H9 (cell line): ENCODE results near the gene MEGF8. TPM values are rescaled to one million over a fixed set of nuclear protein-coding genes. Genes with fewer than 3 reads are reported as not detected.

Source experiments
- DNase-seq: peaks from one replicate; pipeline ENCODE4 v3.0.0-alpha.2; 2017
- H2AFZ ChIP-seq: one replicate; pipeline ENCODE4 v1.6.1; 2013; ENCODE audit warnings: mild to moderate bottlenecking, low read length, control low read depth, moderate library complexity
- H2AK5ac ChIP-seq: 2 replicates; pipeline ENCODE4 v1.6.1; 2013; ENCODE audit warnings: low read length, control low read depth, mixed read lengths; ENCODE audit not compliant: insufficient read length
- H2BK120ac ChIP-seq: one replicate; pipeline ENCODE4 v1.6.1; 2013; ENCODE audit warnings: low read depth, mild to moderate bottlenecking, low read length, control low read depth, inconsistent platforms; ENCODE audit not compliant: poor library complexity, severe bottlenecking
- H2BK12ac ChIP-seq: 2 replicates; pipeline ENCODE4 v1.6.1; 2013; ENCODE audit warnings: low read length, control low read depth, mixed read lengths, low read depth; ENCODE audit not compliant: insufficient read length
- H2BK15ac ChIP-seq: 2 replicates; pipeline ENCODE4 v1.6.1; 2013; ENCODE audit warnings: low read depth, low read length, control low read depth
- H2BK20ac ChIP-seq: one replicate; pipeline ENCODE4 v1.6.1; 2013; ENCODE audit warnings: low read depth, mild to moderate bottlenecking, low read length, control low read depth, inconsistent platforms; ENCODE audit not compliant: poor library complexity, severe bottlenecking
- H2BK5ac ChIP-seq: 2 replicates; pipeline ENCODE4 v1.6.1; 2013; ENCODE audit warnings: low read length, control low read depth, mixed read lengths; ENCODE audit not compliant: insufficient read length
- H3K14ac ChIP-seq: 2 replicates; pipeline ENCODE4 v1.6.1; 2013; ENCODE audit warnings: low read length, control low read depth; ENCODE audit not compliant: insufficient read depth
- H3K18ac ChIP-seq: 2 replicates; pipeline ENCODE4 v1.6.1; 2013; ENCODE audit warnings: low read depth, mild to moderate bottlenecking, mixed read lengths, low read length, control low read depth; ENCODE audit not compliant: insufficient read length
- H3K23ac ChIP-seq: 2 replicates; pipeline ENCODE4 v1.6.1; 2013; ENCODE audit warnings: low read length, control low read depth, mixed read lengths, low read depth; ENCODE audit not compliant: insufficient read length
- H3K23me2 ChIP-seq: 2 replicates; pipeline ENCODE4 v1.6.1; 2013; ENCODE audit warnings: low read depth, mild to moderate bottlenecking, mixed read lengths, low read length, control low read depth; ENCODE audit not compliant: insufficient read length, poor library complexity, severe bottlenecking
- H3K27ac ChIP-seq: 2 replicates; pipeline ENCODE4 v1.5.1; 2013; ENCODE audit warnings: low read length, control low read depth, mixed read lengths, low read depth; ENCODE audit not compliant: insufficient read length
- H3K27me3 ChIP-seq: 2 replicates; pipeline ENCODE4 v1.6.1; 2013; ENCODE audit warnings: low read length, control low read depth, inconsistent platforms; ENCODE audit not compliant: insufficient read depth
- H3K4ac ChIP-seq: 2 replicates; pipeline ENCODE4 v1.6.1; 2013; ENCODE audit warnings: low read depth, mild to moderate bottlenecking, control low read depth, inconsistent platforms, low read length, moderate library complexity
- H3K4me1 ChIP-seq: 2 replicates; pipeline ENCODE4 v1.6.1; 2013; ENCODE audit warnings: low read length, control low read depth, inconsistent platforms; ENCODE audit not compliant: insufficient read depth
- H3K4me2 ChIP-seq: 2 replicates; pipeline ENCODE4 v1.6.1; 2013; ENCODE audit warnings: low read length, control low read depth, mixed read lengths; ENCODE audit not compliant: insufficient read length, insufficient read depth
- H3K56ac ChIP-seq: 2 replicates; pipeline ENCODE4 v1.6.1; 2013; ENCODE audit warnings: low read depth, mild to moderate bottlenecking, mixed read lengths, low read length, control low read depth; ENCODE audit not compliant: insufficient read length
- H3K79me1 ChIP-seq: 2 replicates; pipeline ENCODE4 v1.6.1; 2013; ENCODE audit warnings: low read depth, mild to moderate bottlenecking, moderate library complexity, low read length, control low read depth, inconsistent platforms; ENCODE audit not compliant: insufficient read depth, poor library complexity, severe bottlenecking
- H3K79me2 ChIP-seq: 2 replicates; pipeline ENCODE4 v1.6.1; 2013; ENCODE audit warnings: low read length, control low read depth, inconsistent platforms; ENCODE audit not compliant: insufficient read depth
- H3K9ac ChIP-seq: 2 replicates; pipeline ENCODE4 v1.6.1; 2013; ENCODE audit warnings: low read length, control low read depth, mixed read lengths; ENCODE audit not compliant: insufficient read length; ENCODE audit errors: extremely low read depth
- H3K9me3 ChIP-seq: one replicate; pipeline ENCODE4 v1.6.1; 2013; ENCODE audit warnings: low read depth, low read length, inconsistent platforms; ENCODE audit not compliant: control insufficient read depth
- H3T11ph ChIP-seq: one replicate; pipeline ENCODE4 v1.6.1; 2013; ENCODE audit warnings: mild to moderate bottlenecking, low read length, control low read depth, inconsistent platforms
- H4K20me1 ChIP-seq: one replicate; pipeline ENCODE4 v1.6.1; 2013; ENCODE audit not compliant: control insufficient read depth, insufficient read length, insufficient read depth
- H4K5ac ChIP-seq: 2 replicates; pipeline ENCODE4 v1.6.1; 2013; ENCODE audit warnings: low read depth, mild to moderate bottlenecking, mixed read lengths, low read length, control low read depth; ENCODE audit not compliant: insufficient read length
- H4K8ac ChIP-seq: replicated peaks from 2 replicates; pipeline ENCODE4 v1.6.1; 2013; ENCODE audit warnings: low read length, control low read depth, mixed read lengths, low read depth; ENCODE audit not compliant: insufficient read length
- H4K91ac ChIP-seq: 2 replicates; pipeline ENCODE4 v1.6.1; 2013; ENCODE audit warnings: low read depth, mild to moderate bottlenecking, moderate library complexity, mixed read lengths, low read length, control low read depth; ENCODE audit not compliant: insufficient read length
- H3K27ac Mint-ChIP-seq, 3 experiments: 2 replicates in 2 of 3; 3 replicates in 1 of 3; pipeline ENCODE4 v1.8.0; 2020 to 2021; ENCODE audit warnings: mixed read lengths in 3 of 3, mild to moderate bottlenecking in 1 of 3, moderate library complexity in 1 of 3
- H3K27me3 Mint-ChIP-seq: 2 replicates; pipeline ENCODE4 v1.8.0; 2021; ENCODE audit warnings: low read depth, mild to moderate bottlenecking, moderate library complexity, mixed read lengths
- H3K36me3 Mint-ChIP-seq, 3 experiments: 2 replicates in 2 of 3; 3 replicates in 1 of 3; pipeline ENCODE4 v1.8.0; 2020 to 2021; ENCODE audit warnings: low read depth in 3 of 3, mixed read lengths in 3 of 3; ENCODE audit not compliant: insufficient read depth in 1 of 3
- H3K4me1 Mint-ChIP-seq, 2 experiments: 2 replicates each; pipeline ENCODE4 v1.8.0; 2020; ENCODE audit warnings: mixed read lengths in 2 of 2
- H3K4me3 Mint-ChIP-seq, 2 experiments: 2 replicates in 1 of 2; 3 replicates in 1 of 2; pipeline ENCODE4 v1.8.0; 2020 to 2021; ENCODE audit warnings: mild to moderate bottlenecking in 2 of 2, mixed read lengths in 2 of 2, moderate library complexity in 1 of 2
- H3K9me3 Mint-ChIP-seq, 2 experiments: 2 replicates in 1 of 2; 3 replicates in 1 of 2; pipeline ENCODE4 v1.8.0; 2020; ENCODE audit warnings: mild to moderate bottlenecking in 2 of 2, mixed read lengths in 2 of 2, moderate library complexity in 1 of 2
- WGBS: extraction: QIAGEN DNeasy Blood & Tissue Kit; methylation state at CpG from one replicate; pipeline ENCODE4 v1.1.7; 2013; ENCODE audit warnings: missing lambda C conversion rate, low lambda C conversion rate, mixed read lengths; ENCODE audit not compliant: insufficient read length; ENCODE audit errors: extremely low coverage; 5-methylcytosine and 5-hydroxymethylcytosine counted together
- total RNA-seq: library from RNA; stranded (reverse); gene quantifications from 2 replicates; pipeline ENCODE4 v1.2.1, GENCODE V29; 2021
- TF ChIP-seq, protein P1 (sequence below): fragments of 200-600 bp; sonication (generic); conservative IDR thresholded peaks from 3 replicates; pipeline ENCODE4 v1.8.0; 2021; ENCODE audit warnings: antibody characterized with exemption, mild to moderate bottlenecking

Gene MEGF8
- total RNA-seq, 1 experiment from 2014 or later, result 28.4 TPM

DNA sequence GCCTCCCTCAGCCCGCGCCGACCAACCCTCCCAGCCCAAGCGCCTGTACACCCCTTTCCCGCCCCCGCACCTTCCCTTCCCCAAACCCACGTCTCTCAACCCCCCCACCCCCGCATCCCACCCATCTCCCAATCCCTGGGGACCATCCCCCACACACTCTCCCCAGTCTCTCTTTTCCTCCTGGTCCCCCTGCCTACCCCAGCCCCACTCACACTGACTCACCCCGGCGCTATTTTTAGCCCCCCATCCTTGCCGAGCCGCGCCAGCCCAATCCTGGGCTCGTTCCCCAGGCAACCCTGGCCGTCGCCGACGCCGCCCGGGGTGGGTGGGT, 44.7 kb upstream of the MEGF8 start:
- peaks cover 3% of the 10 kb centered on the region; the same call in 1 of the 2 replicates for H3K79me2 ChIP-seq
- no peak overlapping the region for H2BK12ac ChIP-seq
- no peak overlapping the region for H2BK20ac ChIP-seq
- peaks cover 0 to 3% (median under 1%) of the 10 kb centered on the region in 3 experiments; a peak in 3 of 7 replicates for H3K36me3 Mint-ChIP-seq
- no peak overlapping the region for H3K18ac ChIP-seq
- H2AK5ac ChIP-seq, result no peak overlapping the region
- DNase-seq, result no peak
- no peak overlapping the region for H2BK15ac ChIP-seq
- no peak overlapping the region for H2AFZ ChIP-seq
- WGBS, result no CpG with 5 or more reads among the region's 20 CpGs
- peaks cover 37 to 43% of the 10 kb centered on the region in 2 experiments for H3K4me1 Mint-ChIP-seq
- no peak overlapping the region for H3K4ac ChIP-seq
- TF ChIP-seq, protein P1, sequence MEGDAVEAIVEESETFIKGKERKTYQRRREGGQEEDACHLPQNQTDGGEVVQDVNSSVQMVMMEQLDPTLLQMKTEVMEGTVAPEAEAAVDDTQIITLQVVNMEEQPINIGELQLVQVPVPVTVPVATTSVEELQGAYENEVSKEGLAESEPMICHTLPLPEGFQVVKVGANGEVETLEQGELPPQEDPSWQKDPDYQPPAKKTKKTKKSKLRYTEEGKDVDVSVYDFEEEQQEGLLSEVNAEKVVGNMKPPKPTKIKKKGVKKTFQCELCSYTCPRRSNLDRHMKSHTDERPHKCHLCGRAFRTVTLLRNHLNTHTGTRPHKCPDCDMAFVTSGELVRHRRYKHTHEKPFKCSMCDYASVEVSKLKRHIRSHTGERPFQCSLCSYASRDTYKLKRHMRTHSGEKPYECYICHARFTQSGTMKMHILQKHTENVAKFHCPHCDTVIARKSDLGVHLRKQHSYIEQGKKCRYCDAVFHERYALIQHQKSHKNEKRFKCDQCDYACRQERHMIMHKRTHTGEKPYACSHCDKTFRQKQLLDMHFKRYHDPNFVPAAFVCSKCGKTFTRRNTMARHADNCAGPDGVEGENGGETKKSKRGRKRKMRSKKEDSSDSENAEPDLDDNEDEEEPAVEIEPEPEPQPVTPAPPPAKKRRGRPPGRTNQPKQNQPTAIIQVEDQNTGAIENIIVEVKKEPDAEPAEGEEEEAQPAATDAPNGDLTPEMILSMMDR, result no peak
- H2BK5ac ChIP-seq, result no peak overlapping the region
- H3K27ac ChIP-seq, result no peak overlapping the region
- H4K91ac ChIP-seq, result no peak overlapping the region
- H3K4me1 ChIP-seq, result peaks cover 8% of the 10 kb centered on the region; the same call in 1 of the 2 replicates
- H3K23ac ChIP-seq, result no peak overlapping the region
- no peak overlapping the region for H3K27ac Mint-ChIP-seq
- no peak overlapping the region for H3K14ac ChIP-seq
- H3K27me3 Mint-ChIP-seq, result no peaks in the 10 kb centered on the region; the same call in 1 of the 2 replicates
- H3K79me1 ChIP-seq, result peaks cover 6% of the 10 kb centered on the region
- H3K9me3 ChIP-seq, result no peaks in the 10 kb centered on the region
- H3K9ac ChIP-seq, result no peak overlapping the region
- H4K5ac ChIP-seq, result no peak overlapping the region
- no peak overlapping the region for H2BK120ac ChIP-seq
- peaks cover 3% of the 10 kb centered on the region for H4K20me1 ChIP-seq
- H4K8ac ChIP-seq, result no peak overlapping the region
- peak overlapping the region; percentile 7 for H3K4me2 ChIP-seq
- no peaks in the 10 kb centered on the region; a peak in 2 of 5 replicates for H3K9me3 Mint-ChIP-seq
- H3K27me3 ChIP-seq, result no peaks in the 10 kb centered on the region
- H3K56ac ChIP-seq, result no peak overlapping the region
- H3K4me3 Mint-ChIP-seq, result peak overlapping the region; percentile 57 to 85; a peak in 4 of 5 replicates
- peaks cover 19% of the 10 kb centered on the region for H3K23me2 ChIP-seq
- no peak overlapping the region for H3T11ph ChIP-seq
